Posterior cingulate gyrus (tissue), 11 donors: ENCODE results near the gene TESPA1.
A peak's percentile ranks its signal among the peaks of the same experiment; 100 is the strongest.
"Not testable (repeated sequence)": the region's sequence is repeated elsewhere in the genome, so short reads cannot be mapped to it uniquely, and the experiment has no call there.

Experiments
- DNase-seq, 10 donors: peaks; one replicate each; pipeline versions ENCODE4 v3.0.0 to v3.0.0-alpha.2; 2020 to 2021; ENCODE audit warnings: mixed read lengths in 3 of 10
- intact Hi-C: fragments of 100-400 bp; cut with DNase I; formaldehyde crosslinking; loops from one replicate; pipeline ENCODE4 v1.15.1; 2023

Gene TESPA1

DNA sequence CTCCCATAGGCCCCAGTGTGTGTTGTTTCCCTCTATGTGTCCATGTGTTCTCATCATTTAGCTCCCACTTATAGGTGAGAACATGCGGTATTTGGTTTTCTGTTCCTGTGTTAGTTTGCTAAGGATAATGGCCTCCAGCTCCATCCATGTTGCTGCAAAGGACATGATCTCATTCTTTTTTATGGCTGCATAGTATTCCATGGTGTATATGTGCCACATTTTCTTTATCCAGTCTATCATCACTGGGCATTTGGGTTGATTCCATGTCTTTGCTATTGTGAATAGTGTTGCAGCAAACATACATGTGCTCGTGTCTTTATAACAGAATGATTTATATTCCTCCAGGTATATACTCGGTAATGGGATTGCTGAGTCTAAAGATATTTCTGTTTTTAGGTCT is 2.2 kb upstream of the TESPA1 start:
- intact Hi-C loops, DNase-seq: not testable (repeated sequence)

DNA sequence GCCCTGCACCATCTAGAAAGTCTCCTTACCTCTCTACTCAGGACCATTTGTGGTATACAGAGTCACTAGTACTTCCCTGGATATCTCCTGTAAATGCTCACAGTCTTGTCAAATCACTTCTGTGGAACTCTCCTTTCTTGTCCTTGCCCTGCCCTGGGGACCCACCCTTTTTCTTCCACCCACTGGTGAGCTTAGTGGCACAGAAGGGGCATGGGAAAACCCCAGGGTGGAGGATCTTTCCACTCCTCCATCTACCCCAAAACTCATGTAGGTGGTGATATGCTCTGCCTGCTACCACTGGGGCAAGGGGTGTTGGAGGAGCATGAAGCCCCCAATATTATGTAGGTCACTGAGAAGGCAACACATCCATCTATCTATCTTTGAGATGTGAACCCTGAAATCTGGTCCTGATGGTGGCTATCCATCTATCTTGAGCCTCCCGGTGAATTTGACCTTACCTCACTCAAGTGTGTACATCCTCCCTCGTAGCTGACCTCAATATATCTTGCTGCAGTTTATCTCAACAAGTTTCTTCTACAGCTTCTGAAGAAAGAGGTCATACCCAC is 943 bp downstream of the TESPA1 start:
- intact Hi-C loops, result no loop called here

DNA sequence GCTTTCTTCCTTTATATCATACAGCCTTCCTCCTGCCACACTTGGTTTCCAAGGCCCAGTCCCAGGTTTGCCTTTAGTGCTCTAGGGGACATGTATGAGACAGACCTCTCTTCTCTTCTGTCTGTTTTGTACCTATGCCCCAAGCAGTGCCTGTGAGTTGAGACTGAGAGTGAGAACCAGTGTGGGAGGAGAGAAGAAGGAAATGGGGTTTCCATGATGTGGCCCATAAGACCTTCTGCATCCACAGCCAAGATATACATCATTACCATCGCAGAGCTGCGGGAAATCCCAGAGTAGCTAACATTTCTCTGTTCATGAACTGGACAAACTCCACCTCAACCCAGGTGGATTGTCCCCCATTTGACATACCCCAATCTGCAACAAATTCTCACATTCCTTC is 2.8 kb downstream of the TESPA1 start:
- no peak for DNase-seq
- intact Hi-C loops, result no loop called here

More for the DNA sequence above, 943 bp downstream of the TESPA1 start:
- no peak for DNase-seq

DNA sequence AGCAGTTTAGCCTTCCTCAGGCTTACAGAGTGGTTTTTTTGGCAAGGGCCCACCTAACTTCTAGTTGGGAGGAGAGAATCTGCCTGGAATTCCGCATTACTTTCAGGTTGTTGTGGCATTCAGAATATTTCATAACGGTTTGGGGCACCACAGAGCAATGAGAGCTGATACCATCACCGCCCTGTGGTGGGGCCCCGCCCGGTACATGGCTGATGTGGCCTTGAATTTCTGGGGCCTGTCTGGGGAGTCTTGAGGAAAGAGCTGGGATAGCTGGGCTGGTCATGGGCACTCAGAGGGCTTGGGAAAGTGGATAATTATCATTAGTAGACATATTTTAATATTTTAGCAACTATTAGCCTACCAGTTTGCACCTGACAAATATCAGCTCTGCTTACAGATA is 4.2 kb downstream of the TESPA1 start:
- no peak for DNase-seq
- intact Hi-C loops, result no loop called here

DNA sequence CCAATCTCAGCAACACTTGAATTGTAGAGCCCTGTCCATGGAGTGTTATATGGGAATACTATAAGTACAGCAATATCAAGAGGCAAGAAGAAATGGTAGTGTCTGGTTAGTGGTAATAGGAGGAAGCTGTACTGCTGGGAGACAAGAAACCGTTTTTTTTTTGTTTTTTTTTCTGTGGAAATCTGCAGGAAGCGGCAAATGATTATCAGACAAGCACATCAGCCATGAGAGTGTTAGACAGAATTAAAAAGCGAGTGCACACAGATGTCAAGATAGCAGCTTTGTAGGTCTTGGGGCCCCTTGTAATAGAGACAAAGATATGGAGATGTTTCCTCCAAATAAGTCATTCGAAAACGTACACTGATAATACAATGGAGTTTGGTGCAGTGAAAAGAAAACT is 6.7 kb downstream of the TESPA1 start:
- intact Hi-C loops, result no loop called here

DNA sequence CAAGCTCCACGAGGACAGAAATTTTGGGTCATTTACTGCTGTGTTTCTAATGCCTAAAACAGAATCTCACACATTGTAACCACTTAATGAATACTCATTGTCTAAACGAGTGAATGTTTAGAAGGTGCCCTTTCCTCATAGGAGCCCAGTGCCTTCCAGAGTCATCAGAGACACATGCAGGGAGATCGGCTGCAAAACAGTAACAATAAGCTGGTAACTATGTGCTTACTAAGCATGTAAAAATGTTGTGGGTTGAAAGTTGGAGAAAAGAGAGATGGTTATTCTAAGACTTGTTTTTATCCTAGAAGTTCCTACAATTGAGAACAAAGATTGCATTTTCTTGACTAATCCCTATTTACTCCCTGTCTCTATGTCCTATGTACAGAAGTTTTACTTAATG is 7.4 kb downstream of the TESPA1 start:
- DNase-seq, result no peak
- intact Hi-C loops, result no loop called here

More for the DNA sequence above, 6.7 kb downstream of the TESPA1 start:
- DNase-seq, result no peak

DNA sequence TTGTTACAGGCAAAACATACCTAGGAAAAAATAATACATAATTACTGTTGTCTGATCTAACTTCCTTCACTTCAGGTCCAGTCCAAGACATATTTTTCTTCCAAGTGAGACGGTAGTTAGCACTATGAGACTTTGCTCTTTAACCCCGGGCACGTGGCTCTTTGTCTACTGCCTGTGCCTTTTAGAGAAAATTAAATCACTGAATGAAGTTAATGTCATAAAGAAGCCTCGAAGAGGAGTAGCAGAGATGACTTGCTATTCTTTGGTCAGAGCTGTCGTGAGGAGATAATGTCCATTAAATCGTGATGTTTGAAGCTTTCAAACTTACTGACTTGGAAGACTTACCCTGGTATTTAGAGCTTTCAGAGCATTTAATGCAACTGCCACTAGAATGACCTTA is 8.7 kb downstream of the TESPA1 start:
- DNase-seq, result no peak

DNA sequence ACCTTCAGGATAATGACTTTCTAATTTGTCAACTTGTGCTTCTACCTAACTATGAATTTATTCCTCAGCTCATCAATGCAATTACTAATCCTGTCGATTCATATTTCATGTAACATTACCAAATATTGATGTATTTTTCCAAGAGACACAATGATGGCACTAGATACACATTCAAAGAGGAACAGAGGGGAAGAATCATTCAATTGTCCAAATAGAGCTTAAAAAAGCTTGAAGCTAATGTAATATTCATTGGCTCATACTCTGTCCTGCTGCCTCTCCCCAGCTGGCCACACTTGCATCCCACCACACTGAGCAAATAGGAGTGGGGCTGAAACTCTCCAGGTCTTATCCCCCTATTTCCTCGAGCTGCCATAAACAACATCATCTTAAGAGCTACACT is 9.3 kb downstream of the TESPA1 start:
- no peak for DNase-seq
- intact Hi-C loops, result no loop called here

More for the DNA sequence above, 8.7 kb downstream of the TESPA1 start:
- intact Hi-C loops, result no loop called here

DNA sequence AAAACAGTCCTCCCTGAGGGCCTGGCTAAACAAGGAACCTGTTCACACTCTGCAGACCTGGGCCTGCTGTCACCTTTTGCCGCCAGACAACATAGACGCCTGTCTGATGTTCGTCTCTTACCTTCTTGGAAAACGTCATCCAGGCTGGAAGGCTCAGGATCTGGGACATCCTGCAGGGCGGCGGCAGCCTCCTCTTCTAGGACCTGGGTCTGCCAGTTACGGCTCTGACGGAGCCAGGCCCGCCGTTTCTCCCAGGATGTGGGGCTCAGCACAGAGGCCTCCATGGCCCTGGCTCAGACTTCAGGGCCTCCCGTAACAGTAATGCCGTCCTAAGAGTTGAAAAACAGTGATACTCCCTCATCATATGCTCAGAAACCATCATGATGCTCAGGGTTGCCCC is 10.3 kb downstream of the TESPA1 start:
- intact Hi-C loops, result no loop called here
- peak in 1 of 10 donors; percentile 11 for DNase-seq

DNA sequence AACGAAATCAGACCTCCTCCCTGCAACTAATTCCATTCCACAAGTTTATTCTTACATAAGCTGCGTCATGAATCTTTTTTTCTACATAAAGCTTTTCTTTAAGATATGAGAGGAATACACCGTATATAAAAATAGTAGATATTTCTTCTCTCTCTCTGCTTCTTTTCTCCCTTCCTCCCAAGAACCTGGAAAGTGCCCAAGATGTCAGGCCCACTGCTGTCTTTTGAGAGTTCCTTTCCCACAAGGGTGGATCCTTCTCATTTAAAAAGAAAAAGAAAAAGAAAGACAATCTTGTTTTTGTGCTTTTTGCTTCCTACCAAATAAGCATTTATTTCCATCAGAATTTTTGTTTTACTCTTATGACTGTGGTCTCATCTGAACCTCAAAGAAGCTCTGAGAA is 11.0 kb downstream of the TESPA1 start:
- DNase-seq, result no peak
- intact Hi-C loops, result no loop called here

DNA sequence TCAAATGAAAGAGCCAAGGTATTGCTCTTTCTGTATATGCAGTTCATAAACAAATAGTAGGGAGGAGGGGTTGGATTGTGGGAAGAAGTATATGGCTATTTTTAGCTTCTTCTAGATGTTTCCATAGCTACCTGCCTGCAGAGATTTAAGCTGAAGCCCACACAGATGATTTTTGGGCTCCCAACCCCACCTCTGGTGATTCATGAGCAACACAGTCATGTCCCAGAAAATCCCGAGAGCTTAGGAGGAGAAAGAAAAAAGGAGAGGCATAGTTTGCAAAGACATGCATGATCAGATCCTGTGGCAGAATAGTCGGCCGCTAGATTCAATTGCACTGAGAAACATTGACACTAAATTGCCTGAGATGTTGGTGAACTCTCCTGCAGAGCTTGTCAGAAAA is 13.8 kb downstream of the TESPA1 start:
- DNase-seq, result peak in 2 of 10 donors; percentile 23 to 88
- intact Hi-C loops, result no loop called here

DNA sequence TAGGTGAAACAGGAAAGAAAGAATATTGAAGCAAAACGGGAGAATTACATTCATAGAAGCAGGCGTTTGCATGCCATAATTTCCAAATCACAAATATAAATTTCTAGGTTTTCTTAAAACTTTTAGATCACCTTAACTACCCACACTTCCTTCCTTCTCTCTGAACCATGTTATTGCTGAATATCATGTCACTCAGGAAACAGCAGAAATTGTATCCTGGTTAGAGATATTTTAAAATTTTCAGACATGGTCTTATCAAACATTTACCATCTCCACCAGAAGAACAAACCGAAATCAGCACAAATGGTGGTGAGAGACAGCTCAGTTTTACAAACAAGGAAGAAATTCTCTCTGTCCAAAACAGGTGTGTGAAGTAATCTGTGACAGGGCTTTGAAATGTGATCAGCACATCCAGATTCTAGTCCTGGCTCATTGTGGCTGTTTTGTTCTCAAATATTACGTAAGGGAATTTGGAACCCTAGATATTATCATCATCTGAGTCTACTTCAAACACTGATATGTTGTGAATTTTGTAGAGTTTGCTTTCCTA is 16.3 kb downstream of the TESPA1 start:
- no peak for DNase-seq
- intact Hi-C loops, result no loop called here

DNA sequence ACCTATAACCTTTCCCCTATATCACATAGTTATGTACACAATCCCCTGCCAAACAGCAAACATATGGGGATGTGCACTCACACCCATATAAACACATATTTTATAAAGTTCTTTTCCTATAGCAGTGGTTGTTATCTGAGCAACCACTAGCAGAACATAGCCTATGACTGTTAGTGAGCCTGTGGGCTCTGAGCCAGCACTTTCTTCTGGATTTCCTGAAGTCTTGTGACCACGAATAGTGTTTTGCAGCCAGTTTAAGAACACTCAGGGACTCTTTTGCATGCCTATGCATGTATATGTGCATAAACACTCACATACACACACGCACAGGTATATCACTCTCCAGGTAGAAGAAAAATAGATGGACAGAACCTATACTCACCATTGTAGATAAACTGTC is 17.1 kb downstream of the TESPA1 start:
- no peak for DNase-seq
- intact Hi-C loops, result no loop called here

DNA sequence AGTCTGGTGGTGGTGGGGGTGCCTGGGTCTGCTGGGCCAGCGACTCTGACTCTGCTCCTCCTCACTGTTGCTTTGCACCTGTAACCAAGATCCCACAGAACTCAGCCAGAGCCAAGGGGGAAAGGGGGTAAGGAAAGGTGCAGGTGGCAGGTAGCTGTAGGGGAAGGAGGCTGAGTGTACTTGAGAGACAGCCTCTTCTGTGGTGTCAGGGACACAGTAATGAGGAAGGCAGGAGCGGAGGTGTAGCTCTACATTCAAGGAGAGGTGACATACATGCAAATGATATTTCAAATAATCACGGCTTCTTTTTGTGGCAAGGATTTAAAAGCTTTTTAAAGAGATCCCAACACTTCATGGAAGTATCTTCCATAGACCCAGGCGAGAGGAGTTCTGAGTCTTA is 23.4 kb downstream of the TESPA1 start:
- DNase-seq, result no peak
- intact Hi-C loops, result no loop called here

DNA sequence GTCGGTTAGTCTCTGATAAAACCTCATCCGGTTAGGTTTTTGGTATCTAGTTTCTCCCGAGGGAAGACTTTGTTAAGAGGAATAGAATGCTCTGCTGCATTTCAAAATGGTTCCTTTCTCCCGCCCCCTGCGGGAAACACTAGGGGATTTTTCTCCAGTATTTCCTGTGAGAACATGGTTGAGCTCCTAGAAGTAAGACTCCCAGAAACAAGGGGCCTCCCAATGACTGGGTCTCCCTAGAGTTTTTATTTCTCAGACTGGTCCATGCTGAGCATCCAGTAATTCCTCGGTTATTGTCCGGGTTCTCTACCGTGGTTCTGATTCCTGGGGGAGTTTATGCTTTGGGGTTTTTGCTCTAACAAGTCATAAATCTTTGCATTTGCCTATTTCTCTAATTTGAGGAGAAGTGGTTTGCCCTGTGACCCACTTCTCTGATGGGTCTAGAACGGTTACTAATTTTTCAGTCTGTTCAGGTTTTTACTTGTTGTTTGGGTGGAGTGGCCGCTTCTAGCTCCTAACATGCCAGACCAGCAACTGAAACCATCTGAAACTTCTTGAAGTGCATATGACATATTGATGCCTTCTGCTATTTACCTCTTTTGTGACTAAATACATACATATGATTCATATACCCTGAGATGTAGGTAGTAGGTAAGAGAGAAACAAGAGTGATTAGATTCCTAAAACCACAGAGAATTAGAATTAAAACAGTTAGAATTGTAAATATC is 25.1 kb downstream of the TESPA1 start:
- DNase-seq, result no peak
- intact Hi-C loops, result loop anchor here (10.0 kb wide), 1 partner anchor 365 kb away; no protein-coding TSS in a partner anchor

DNA sequence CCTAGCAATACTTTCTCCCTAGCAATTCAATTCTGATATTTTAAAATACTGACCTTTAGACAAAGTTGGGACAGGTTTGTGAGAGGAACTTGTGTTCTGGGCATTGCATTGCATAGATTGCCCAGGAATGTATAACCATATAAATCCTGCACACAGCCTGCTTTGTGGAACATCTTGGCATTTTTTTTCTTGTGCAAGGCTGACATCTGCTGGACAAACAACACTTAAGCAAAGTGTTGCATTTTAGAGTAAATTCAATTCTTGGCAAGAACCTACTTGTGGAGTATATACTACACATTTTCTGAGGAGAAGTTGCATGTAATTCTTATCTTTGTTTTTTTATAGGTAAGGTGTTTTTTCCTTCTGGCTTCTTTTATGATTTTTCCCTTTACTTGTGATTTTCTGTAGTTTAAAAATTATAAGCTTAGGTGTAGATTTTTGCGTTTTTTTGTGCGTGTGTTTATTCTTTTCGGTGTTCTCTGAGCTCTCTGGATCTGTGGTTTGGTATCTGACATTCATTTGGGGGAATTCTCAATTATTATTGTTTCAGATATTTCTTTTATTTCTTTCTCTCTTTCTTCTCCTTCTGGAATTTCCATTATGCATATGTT is 26.4 kb downstream of the TESPA1 start:
- intact Hi-C loops, result loop anchor here (1.0 to 10.0 kb wide), 4 partner anchors 104 to 363 kb away; partner anchors contain the start of gene MUCL1
- DNase-seq, result peak in 4 of 10 donors; percentile 31 to 58 (median 40)

DNA sequence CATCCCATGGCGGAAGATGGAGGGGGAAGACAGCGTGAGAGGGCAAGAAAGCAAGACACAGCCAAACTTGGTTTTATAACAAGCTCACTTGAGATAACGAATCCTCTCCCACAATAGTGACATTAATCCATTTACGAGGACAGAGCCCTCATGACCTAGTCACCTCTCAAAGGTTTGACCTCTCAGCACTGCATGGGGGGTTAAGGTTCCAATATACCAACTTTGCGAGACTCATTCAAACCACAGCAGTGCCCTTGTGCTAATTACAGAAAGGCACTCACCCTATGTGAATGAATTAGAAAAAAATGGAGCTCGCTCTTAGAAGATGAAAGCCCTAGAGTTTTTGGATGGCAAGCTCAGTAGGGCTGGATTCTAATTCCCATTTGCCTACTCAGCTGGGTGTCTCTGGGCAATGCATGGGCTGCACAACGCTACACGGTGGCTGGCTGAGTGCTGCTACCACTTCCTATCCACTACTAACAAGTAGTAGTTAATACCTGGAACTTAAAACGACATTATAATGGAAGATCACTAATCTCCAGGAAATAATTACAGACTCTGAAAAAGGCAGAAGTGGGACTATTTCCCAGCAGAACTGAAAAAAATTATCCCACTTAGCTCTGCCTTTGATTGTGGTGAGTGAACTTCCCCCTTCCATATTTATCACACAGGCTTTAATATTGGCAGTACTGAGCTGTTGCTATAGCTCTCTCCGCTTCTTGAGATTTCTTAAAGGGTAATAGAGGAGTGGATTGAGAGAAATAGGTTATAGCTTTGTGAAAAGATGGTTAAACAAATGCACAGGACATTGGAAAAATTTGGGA is 27.5 kb downstream of the TESPA1 start:
- intact Hi-C loops, result loop anchor here (10.0 kb wide), 1 partner anchor 362 kb away; no protein-coding TSS in a partner anchor
- DNase-seq, result no peak

DNA sequence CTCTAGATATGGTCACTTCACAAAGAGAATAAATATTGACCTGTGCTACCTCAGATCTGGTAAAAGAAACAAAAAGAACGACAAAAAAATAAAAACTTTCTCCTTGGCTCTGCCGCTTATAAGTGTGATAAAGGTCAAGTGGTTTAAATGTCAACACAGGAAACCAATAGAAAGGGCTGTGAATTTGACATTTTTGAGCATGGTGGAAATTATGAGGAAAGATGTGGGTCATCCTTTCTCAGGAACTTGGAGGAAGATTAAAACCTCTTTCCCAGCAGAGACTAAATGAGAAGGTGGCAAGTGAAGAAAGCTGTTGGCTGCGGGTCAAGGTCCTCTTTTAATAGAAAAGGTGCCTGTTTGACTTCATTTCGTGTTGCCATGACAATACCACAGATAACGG is 28.2 kb downstream of the TESPA1 start:
- DNase-seq, result no peak
- intact Hi-C loops, result loop anchor here (10.0 kb wide), 1 partner anchor 362 kb away; no protein-coding TSS in a partner anchor

DNA sequence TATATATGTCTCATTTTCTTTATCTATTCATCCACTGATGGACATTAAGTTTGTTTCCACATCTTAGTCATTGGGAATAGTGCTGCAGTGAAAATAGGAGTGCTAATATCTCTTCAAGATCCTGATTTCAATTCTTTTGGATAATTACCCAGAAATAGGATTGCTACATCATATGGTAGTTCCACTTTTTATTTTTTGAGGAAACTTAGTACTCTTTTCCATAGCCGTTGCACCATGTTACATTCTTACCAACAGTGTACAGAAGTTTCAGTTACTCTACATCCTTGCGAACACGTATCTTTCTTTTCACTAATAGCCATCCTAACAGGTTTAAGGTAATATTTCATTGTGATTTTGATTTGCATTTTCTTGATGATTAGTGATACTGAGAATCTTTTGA is 29.8 kb downstream of the TESPA1 start:
- intact Hi-C loops, result loop anchor here (10.0 kb wide), 1 partner anchor 360 kb away; no protein-coding TSS in a partner anchor
- DNase-seq, result no peak

DNA sequence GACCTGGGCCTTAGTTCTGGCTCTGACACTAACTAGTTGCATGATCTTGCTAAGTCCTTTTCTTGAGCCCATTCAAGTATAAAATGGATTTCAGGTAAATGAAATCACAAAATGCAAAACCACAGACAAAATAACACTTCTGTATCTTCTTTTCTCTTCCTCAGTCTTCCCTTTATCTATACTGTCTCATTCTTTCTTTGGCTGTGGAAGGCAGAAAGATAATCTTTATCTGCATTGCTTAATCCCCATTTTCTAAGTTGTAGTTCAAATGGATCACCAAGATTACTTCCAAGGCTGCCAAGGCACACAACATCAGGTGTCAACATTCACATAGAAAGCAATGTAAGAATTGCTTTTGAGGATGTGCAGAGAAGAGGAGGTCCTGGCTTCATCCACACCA is 30.3 kb downstream of the TESPA1 start:
- DNase-seq, result no peak
- intact Hi-C loops, result loop anchor here (10.0 kb wide), 1 partner anchor 359 kb away; no protein-coding TSS in a partner anchor
